Measurements from ENCODE around the gene TFDP1.

DNA sequence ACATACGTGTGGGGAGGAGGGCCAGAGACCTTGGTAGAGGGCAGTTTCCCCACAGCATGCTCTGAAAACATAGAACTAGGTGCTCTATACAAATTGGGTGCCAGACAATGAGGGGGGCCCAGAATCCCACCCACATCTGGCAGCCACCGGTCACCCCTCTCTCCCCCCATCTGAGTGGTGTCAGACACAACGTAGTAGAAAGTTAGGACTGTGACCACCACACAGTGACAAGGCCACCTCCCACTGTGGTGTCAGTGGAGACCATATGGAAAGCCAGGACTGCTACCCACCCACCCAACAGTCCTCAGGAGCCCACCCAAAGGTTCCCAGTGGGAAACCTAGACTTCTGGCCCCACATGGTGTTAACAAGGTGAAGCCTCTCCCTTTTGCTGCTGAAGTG lies 75.5 kb downstream of the TFDP1 start:
- TF ChIP-seq, protein P1, sequence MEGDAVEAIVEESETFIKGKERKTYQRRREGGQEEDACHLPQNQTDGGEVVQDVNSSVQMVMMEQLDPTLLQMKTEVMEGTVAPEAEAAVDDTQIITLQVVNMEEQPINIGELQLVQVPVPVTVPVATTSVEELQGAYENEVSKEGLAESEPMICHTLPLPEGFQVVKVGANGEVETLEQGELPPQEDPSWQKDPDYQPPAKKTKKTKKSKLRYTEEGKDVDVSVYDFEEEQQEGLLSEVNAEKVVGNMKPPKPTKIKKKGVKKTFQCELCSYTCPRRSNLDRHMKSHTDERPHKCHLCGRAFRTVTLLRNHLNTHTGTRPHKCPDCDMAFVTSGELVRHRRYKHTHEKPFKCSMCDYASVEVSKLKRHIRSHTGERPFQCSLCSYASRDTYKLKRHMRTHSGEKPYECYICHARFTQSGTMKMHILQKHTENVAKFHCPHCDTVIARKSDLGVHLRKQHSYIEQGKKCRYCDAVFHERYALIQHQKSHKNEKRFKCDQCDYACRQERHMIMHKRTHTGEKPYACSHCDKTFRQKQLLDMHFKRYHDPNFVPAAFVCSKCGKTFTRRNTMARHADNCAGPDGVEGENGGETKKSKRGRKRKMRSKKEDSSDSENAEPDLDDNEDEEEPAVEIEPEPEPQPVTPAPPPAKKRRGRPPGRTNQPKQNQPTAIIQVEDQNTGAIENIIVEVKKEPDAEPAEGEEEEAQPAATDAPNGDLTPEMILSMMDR (IDR thresholded peaks at IDR 0.05) = no peak
- no peak for TF ChIP-seq POLR2AphosphoS5 (IDR thresholded peaks at IDR 0.05)

Data from gastroesophageal sphincter (tissue), 3 donors.